PC-9 (cell line): Measurements from ENCODE around the gene BRMS1. TPM values are rescaled to one million over a fixed set of nuclear protein-coding genes. Genes with fewer than 3 reads are reported as not detected.

ENCODE experiments used
- BruUV-seq: library from RNA; stranded (reverse); fragments of 400-500 nt; replicated peaks from 2 replicates; lab custom pipeline; 2021; lab: Mats Ljungman, UMichigan
- CTCF ChIA-PET: fragments of 300-600 bp; sonication (Branson Sonifier 250); formaldehyde crosslinking; loops from one replicate; lab custom pipeline; 2022; ENCODE audit warnings: antibody characterized with exemption; lab: Charles Lee
- POLR2A ChIA-PET: fragments of 300-600 bp; sonication (Branson Sonifier 250); formaldehyde crosslinking; loops from one replicate; lab custom pipeline; 2022; ENCODE audit warnings: antibody characterized with exemption; ENCODE audit not compliant: unreplicated experiment; lab: Charles Lee
- DNase-seq, 2 experiments: peaks; one replicate each; pipeline versions ENCODE4 v3.0.0 to v3.0.0-alpha.2; 2015 to 2022; ENCODE audit warnings: mixed read lengths in 1 of 2
- H2AFZ ChIP-seq: fragments of 200-600 bp; sonication (generic); 2 replicates; pipeline ENCODE4 v1.8.1; 2017; ENCODE audit warnings: antibody characterized with exemption
- H3F3A ChIP-seq: fragments of 200-600 bp; sonication (generic); 2 replicates; pipeline ENCODE4 v1.8.1; 2017; ENCODE audit warnings: antibody characterized with exemption, mild to moderate bottlenecking, low read depth; ENCODE audit not compliant: insufficient read depth
- H3K27ac ChIP-seq: fragments of 200-600 bp; sonication (generic); 2 replicates; pipeline ENCODE4 v1.6.1; 2016; ENCODE audit warnings: mixed run types
- H3K27me3 ChIP-seq: fragments of 200-600 bp; sonication (generic); 2 replicates; pipeline ENCODE4 v1.6.1; 2016; ENCODE audit warnings: low read depth, mixed run types; ENCODE audit not compliant: insufficient read depth
- H3K36me3 ChIP-seq: fragments of 200-600 bp; sonication (generic); 2 replicates; pipeline ENCODE4 v1.6.1; 2016; ENCODE audit warnings: low read depth, mixed run types
- H3K4me1 ChIP-seq: fragments of 200-600 bp; sonication (generic); replicated peaks from 2 replicates; pipeline ENCODE4 v1.6.1; 2016; ENCODE audit warnings: mixed run types; ENCODE audit not compliant: insufficient read depth
- H3K4me2 ChIP-seq: fragments of 200-600 bp; sonication (generic); 2 replicates; pipeline ENCODE4 v1.6.1; 2017; ENCODE audit warnings: mixed run types
- H3K4me3 ChIP-seq: fragments of 200-600 bp; sonication (generic); 2 replicates; pipeline ENCODE4 v1.6.1; 2016; ENCODE audit warnings: mixed run types
- H3K79me2 ChIP-seq: fragments of 200-600 bp; sonication (generic); 2 replicates; pipeline ENCODE4 v1.6.1; 2017; ENCODE audit warnings: low read depth, mixed run types
- H3K9me2 ChIP-seq: fragments of 200-600 bp; sonication (generic); 2 replicates; pipeline ENCODE4 v1.8.1; 2017; ENCODE audit warnings: mild to moderate bottlenecking; ENCODE audit not compliant: insufficient read depth
- H3K9me3 ChIP-seq: fragments of 200-600 bp; sonication (generic); 2 replicates; pipeline ENCODE4 v1.8.1; 2016; ENCODE audit warnings: low read depth; ENCODE audit not compliant: insufficient read depth
- H4K20me1 ChIP-seq: fragments of 200-600 bp; sonication (generic); 2 replicates; pipeline ENCODE4 v1.8.1; 2017; ENCODE audit not compliant: insufficient read depth
- EZH2 ChIP-seq: fragments of 200-600 bp; sonication (generic); IDR thresholded peaks from 2 replicates; pipeline ENCODE4 v1.8.0; 2017; ENCODE audit warnings: antibody characterized with exemption, low read depth
- intact Hi-C: fragments of 100-400 bp; cut with micrococcal nuclease; formaldehyde crosslinking; loops from one replicate; pipeline ENCODE4 v1.10.0; 2022; ENCODE audit not compliant: unreplicated experiment
- total RNA-seq: library from RNA; stranded (reverse); gene quantifications from 2 replicates; pipeline ENCODE4 v1.2.3, GENCODE V29; 2021
- TF ChIP-seq, protein P1 (sequence below): fragments of 200-600 bp; sonication (generic); conservative IDR thresholded peaks from 2 replicates; pipeline ENCODE4 v1.6.1; 2017; ENCODE audit warnings: mixed run types, antibody characterized with exemption, mild to moderate bottlenecking, moderate library complexity

Gene BRMS1
- total RNA-seq, 1 experiment from 2014 or later = 54.3 TPM

DNA sequence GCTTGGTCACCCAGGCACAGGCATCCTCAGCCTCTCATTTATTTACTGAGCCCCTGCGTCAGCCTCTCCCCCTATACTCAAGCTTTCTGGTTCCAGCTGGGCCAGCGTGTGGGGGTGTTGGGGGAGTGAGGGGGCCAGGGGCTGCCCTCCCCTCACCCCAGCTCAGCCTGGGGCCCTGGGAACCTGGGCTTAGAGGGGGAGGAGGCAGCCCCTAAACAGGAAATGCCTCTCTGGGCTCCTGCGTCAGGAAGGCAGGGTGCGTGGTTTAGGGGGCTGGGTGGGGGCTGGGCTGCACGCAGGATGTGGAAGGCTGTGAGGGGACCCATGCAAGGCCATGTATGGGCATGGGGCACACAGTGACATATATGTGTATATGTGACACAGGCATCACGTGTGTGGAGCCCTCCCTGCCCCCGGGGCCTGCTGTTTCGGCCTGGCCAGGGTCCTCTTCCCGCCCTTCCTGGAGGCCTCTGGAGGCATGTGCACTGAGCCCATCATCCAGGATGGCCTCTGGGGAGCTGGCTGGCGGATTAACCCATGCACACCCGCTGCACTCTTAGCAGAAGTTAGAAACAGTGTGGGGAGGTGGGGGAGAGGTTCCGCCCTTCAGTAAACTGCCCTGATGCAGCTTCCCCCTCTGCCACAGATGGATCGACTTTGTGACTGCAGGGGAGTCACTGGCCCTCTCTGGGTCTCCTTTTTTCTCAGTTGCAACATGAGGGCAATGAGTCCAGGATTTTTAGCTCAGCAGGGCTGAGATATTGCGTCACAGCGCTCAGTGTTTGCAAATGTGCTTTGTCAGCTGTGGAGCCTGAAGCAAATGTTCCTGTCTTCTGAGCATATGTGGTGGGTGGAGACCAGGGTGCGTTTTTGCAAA, 26.9 kb downstream of the BRMS1 start:
- Histone ChIP-seq H3K9me3 (peaks cover 13% of the 10 kb centered on the region; the same call in 1 of the 2 replicates), H3K9me2 (no peaks in the 10 kb centered on the region), H3K36me3 (no peaks in the 10 kb centered on the region), H4K20me1 (no peaks in the 10 kb centered on the region), H3F3A (0 out of 2 replicates have a peak, but pooled peaks cover 3% of the 10 kb centered on the region), H3K4me1 (peaks cover 15% of the 10 kb centered on the region), H3K27me3 (peaks cover 8% of the 10 kb centered on the region; the same call in 1 of the 2 replicates), H2AFZ (no peak overlapping the region), H3K27ac (no peak overlapping the region), H3K79me2 (no peaks in the 10 kb centered on the region), H3K4me3 (no peak overlapping the region), H3K4me2 (no peak overlapping the region)
- ChIA-PET POLR2A (interaction anchor here (0.7 kb wide), 1 partner anchor 228 kb away, joined by 6 read pairs; no protein-coding TSS in a partner anchor), CTCF (no interaction called here)
- no TSS peak for BruUV-seq
- TF ChIP-seq, protein P1, sequence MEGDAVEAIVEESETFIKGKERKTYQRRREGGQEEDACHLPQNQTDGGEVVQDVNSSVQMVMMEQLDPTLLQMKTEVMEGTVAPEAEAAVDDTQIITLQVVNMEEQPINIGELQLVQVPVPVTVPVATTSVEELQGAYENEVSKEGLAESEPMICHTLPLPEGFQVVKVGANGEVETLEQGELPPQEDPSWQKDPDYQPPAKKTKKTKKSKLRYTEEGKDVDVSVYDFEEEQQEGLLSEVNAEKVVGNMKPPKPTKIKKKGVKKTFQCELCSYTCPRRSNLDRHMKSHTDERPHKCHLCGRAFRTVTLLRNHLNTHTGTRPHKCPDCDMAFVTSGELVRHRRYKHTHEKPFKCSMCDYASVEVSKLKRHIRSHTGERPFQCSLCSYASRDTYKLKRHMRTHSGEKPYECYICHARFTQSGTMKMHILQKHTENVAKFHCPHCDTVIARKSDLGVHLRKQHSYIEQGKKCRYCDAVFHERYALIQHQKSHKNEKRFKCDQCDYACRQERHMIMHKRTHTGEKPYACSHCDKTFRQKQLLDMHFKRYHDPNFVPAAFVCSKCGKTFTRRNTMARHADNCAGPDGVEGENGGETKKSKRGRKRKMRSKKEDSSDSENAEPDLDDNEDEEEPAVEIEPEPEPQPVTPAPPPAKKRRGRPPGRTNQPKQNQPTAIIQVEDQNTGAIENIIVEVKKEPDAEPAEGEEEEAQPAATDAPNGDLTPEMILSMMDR = no peak
- no peak for TF ChIP-seq EZH2
- DNase-seq = no peak
- intact Hi-C loops = no loop called here

DNA sequence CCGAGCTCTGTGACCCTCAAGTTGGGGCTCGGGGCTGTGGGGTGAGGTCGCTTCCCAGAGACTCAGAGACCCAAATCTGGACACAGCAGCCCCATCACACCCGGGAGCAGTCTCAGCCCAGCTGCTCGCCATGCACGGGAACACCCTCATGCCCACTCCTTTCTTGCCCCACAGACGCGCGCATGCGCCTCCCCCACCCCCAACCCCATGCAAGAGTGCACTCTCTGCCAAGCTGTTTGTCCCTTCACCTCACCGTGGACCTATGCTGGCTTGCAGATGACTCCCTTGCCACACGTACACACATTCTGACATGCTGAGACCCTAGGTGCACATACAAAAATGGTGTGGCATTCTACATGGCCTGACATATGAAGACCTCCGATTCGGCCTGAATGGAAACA, 27.6 kb downstream of the BRMS1 start:
- Histone ChIP-seq H3K4me2 (no peak overlapping the region), H3K4me3 (no peak overlapping the region), H3K36me3 (no peaks in the 10 kb centered on the region), H3K79me2 (no peaks in the 10 kb centered on the region), H4K20me1 (no peaks in the 10 kb centered on the region), H3F3A (peaks cover 4% of the 10 kb centered on the region; the same call in 1 of the 2 replicates), H3K4me1 (peaks cover 16% of the 10 kb centered on the region), H3K9me3 (peaks cover 13% of the 10 kb centered on the region; the same call in 1 of the 2 replicates), H2AFZ (no peak overlapping the region), H3K9me2 (no peaks in the 10 kb centered on the region), H3K27ac (no peak overlapping the region), H3K27me3 (peaks cover 8% of the 10 kb centered on the region; the same call in 1 of the 2 replicates)
- intact Hi-C loops = no loop called here
- TF ChIP-seq, protein P1 = no peak
- no peak for TF ChIP-seq EZH2
- no TSS peak for BruUV-seq
- POLR2A ChIA-PET = interaction anchor here (0.7 kb wide), 1 partner anchor 229 kb away, joined by 6 read pairs; no protein-coding TSS in a partner anchor
- DNase-seq = no peak
- CTCF ChIA-PET = no interaction called here

DNA sequence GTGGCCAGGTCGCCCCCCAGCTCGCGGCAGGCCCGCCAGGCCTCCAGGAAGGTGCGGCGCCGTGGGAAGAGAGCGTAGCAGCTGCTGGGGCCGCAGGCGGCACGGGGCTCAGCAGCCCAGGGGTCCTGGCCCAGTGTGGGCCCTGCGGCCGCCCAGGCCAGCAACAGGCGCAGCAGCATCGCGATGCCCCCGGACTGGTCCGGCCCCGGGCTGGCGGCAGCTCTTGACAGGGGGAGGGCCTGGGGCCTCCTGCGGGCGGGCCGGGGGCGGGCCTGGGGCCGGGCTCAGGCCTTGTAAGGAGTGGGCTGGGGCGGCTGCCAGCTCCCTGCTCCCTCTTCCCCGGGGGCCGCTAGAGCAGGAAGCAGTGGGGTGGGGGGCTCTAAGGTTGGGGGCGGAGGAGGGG, 28.1 kb downstream of the BRMS1 start, which contains the start of gene CD248:
Gene CD248 (minus strand): TSS at position 196 of the 403 bp plus-strand sequence. CDS start 17 bp downstream, at position 179.
- intact Hi-C loops = no loop called here
- no peaks in the 10 kb centered on the region for H3K9me2 ChIP-seq
- BruUV-seq = no TSS peak
- CTCF ChIA-PET = no interaction called here
- TF ChIP-seq, protein P1 = no peak
- no peak for TF ChIP-seq EZH2
- H3K4me3 ChIP-seq = no peak within 1 kb of the TSS
- H3K4me2 ChIP-seq = no peak within 1 kb of the TSS
- POLR2A ChIA-PET = no interaction called here
- no peaks in the 10 kb centered on the region for H3K36me3 ChIP-seq
- H2AFZ ChIP-seq = no peak within 1 kb of the TSS
- no peak for DNase-seq
- H3F3A ChIP-seq = peaks cover 9% of the 10 kb centered on the region; the same call in 1 of the 2 replicates
- H3K9me3 ChIP-seq = peaks cover 13% of the 10 kb centered on the region; the same call in 1 of the 2 replicates
- no peak within 1 kb of the TSS for H3K27ac ChIP-seq
- H3K79me2 ChIP-seq = no peaks in the 10 kb centered on the region
- peaks cover 8% of the 10 kb centered on the region; the same call in 1 of the 2 replicates for H3K27me3 ChIP-seq
- H3K4me1 ChIP-seq = peaks cover 16% of the 10 kb centered on the region
- H4K20me1 ChIP-seq = no peaks in the 10 kb centered on the region
